Panc1 (cell line): ENCODE measurements around the gene SP4.

Experiments used
- CTCF ChIP-seq: fragments of 450-650 bp; IDR thresholded peaks from 2 replicates; pipeline ENCODE4 v1.5.1; 2017; ENCODE audit warnings: mild to moderate bottlenecking
- POLR2AphosphoS5 ChIP-seq: IDR thresholded peaks from 2 replicates; pipeline ENCODE4 v1.6.1; 2012; ENCODE audit warnings: mild to moderate bottlenecking, low read depth, low read length, moderate library complexity
- SIN3A ChIP-seq: IDR thresholded peaks from 2 replicates; pipeline ENCODE4 v1.6.1; 2012; ENCODE audit warnings: low read depth, mild to moderate bottlenecking, low read length, moderate library complexity, borderline replicate concordance; ENCODE audit not compliant: insufficient read depth

DNA sequence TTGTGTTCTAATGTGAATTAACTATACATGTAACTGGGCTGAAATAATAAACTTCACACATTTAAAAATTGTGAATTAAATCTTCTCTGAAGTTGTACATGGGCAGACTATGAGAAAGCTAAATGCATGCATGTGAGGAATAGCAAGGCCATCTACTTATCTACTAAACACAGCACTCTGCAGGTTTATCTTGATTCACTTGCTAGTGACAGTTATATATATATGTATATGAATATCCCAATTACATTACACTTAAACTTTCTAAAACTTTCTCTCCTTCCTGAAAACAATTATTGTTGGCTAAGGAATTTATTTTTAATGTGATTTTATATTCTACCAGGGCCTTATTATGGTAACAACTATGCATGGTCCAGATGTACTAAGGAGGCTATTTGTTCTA is 5.1 kb upstream of the SP4 start:
- TF ChIP-seq SIN3A (no peak), CTCF (no peak), POLR2AphosphoS5 (no peak)
